GM12865 (cell line): ENCODE measurements around the gene MED10.

Source experiments
- DNase-seq: peaks from one replicate; pipeline ENCODE4 v3.0.0; 2010; ENCODE audit warnings: low read depth
- H3K4me3 ChIP-seq: 2 replicates; pipeline ENCODE4 v1.5.1; 2011; ENCODE audit warnings: mild to moderate bottlenecking, low read depth, low read length, control low read depth
- TF ChIP-seq, protein P1 (sequence below): IDR thresholded peaks from 2 replicates; pipeline ENCODE4 v1.5.1; 2011; ENCODE audit warnings: low read length, control low read depth, low read depth, inconsistent platforms; ENCODE audit not compliant: insufficient read depth; ENCODE audit errors: missing control alignments

MED10 gene

DNA sequence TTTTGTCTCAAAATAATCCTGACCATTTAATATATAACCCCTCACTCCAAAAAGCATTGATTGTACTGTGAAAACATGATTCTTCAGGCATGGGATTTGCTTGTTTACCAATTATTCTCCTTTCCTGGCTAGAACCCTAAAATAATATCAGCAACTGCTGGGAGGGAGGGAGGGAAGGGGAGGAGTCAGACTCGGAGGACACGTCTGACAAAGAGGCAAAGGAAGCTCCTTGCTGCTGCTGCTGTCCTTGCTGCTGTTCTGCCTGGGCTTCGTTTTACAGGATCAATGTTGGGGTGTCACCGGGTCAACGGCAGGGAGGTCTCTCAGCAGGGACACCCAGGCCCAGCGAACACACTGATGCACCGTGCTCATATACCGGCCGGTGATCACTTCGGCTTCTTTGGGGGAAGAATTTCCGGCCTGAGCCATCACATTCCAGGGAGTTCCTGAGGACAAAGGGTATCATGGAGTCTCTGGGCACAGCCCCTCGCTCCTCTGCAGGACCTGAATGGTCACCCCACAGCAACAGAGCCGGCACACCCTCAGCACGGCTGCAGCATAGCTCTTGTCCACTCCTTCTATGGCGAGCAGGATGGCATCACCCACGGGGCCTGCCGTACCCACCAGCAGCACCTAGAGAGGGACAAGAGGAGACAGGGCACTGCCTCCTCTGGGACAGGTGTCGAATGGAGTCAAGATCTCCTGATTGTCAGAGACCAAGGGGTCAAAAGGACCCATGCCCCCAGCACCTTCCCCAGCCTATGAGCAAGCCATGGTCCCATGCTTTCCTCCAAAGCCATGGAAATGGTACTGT is 27.9 kb downstream of the MED10 start:
- H3K4me3 ChIP-seq = no peak overlapping the region
- TF ChIP-seq, protein P1, sequence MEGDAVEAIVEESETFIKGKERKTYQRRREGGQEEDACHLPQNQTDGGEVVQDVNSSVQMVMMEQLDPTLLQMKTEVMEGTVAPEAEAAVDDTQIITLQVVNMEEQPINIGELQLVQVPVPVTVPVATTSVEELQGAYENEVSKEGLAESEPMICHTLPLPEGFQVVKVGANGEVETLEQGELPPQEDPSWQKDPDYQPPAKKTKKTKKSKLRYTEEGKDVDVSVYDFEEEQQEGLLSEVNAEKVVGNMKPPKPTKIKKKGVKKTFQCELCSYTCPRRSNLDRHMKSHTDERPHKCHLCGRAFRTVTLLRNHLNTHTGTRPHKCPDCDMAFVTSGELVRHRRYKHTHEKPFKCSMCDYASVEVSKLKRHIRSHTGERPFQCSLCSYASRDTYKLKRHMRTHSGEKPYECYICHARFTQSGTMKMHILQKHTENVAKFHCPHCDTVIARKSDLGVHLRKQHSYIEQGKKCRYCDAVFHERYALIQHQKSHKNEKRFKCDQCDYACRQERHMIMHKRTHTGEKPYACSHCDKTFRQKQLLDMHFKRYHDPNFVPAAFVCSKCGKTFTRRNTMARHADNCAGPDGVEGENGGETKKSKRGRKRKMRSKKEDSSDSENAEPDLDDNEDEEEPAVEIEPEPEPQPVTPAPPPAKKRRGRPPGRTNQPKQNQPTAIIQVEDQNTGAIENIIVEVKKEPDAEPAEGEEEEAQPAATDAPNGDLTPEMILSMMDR = no peak
- DNase-seq = no peak

DNA sequence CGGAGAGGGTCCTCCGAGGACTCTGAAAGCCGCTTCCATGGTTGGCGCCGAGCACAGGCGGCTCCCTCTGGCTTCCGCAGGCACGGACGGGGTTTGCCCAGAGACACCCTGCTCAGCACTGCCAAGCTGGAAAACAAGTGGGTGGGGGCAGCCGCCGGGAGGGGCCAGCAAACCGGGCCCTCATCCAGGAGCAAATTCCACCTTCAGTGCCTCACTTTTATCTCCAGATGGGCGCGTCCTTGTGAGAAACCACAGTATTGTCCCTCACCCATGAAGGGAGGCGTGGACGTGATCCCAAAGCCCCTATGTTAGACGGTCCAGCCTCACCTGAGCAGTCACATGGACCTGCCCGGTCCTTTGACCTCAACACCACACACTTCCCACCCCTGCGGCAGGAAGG is 29.0 kb downstream of the MED10 start:
- no peak overlapping the region for H3K4me3 ChIP-seq

DNA sequence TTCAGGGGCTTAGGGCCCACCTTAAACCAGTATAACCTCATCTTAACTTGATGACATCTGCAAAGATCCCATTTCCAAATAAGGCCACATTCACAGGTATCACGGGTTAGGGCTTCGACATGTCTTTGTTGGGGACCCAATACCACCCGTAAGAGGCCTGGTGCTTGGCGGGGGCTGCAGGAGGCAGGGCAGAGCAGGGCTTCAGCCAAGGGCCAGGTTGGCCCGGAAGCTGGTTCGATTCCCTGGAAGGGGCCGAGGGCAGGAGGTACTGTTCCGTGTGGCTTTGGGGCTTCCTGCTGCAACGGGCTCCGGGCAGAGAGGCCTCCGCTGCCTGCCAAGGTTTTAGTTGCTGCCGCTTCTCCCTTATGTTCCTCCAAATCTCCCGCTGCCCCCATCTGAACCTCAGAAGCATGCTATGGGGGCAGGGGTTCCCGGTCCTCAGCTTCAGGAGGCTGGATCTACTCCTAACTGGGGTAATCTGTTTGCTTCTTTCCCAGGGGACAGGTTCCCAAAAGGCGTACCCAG is 29.8 kb downstream of the MED10 start:
- TF ChIP-seq, protein P1 = no peak
- no peak for DNase-seq
- no peak overlapping the region for H3K4me3 ChIP-seq

More for the DNA sequence above, 29.0 kb downstream of the MED10 start:
- TF ChIP-seq, protein P1 = no peak
- DNase-seq = no peak

DNA sequence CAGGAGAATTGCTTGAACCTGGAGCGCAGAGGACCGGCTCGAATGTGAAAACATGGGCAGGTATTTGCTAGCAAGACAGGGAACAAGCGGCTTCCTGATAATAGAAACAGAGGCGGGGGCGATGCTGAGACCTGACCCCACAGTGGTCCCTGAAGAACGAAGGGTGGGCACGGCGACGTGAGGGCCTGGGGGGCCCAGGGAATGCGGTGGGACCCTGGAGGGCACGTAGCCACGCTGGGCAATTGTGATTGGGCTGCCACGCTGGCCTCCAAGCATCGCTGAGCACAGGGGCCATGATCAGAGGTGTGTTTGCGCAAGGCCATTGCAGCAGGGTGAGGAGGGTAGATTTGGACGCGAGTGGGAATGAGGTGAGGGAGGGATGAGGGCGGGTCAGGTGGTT is 30.7 kb downstream of the MED10 start:
- DNase-seq = no peak
- TF ChIP-seq, protein P1 = no peak
- no peak overlapping the region for H3K4me3 ChIP-seq

DNA sequence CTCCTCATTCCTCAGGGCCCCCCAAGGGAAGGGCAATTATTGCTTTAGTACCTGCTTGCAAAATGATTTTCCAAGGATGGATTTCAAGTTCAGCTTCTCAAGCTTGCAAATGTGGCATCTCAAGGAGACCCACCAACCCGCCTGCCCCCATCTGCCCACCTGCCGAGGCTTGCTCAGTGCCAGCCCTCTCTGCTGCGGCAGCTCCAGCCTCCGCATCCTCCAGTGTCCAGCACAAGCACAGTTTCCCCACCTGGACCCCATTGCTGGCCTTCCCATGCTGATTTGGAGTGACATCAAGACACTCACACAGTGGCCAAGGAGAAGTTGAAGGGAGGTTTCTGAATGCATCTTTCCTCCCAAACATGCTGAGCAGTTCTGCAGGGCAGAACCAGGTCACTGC is 31.2 kb downstream of the MED10 start:
- no peak overlapping the region for H3K4me3 ChIP-seq
- DNase-seq = no peak
- TF ChIP-seq, protein P1 = no peak

DNA sequence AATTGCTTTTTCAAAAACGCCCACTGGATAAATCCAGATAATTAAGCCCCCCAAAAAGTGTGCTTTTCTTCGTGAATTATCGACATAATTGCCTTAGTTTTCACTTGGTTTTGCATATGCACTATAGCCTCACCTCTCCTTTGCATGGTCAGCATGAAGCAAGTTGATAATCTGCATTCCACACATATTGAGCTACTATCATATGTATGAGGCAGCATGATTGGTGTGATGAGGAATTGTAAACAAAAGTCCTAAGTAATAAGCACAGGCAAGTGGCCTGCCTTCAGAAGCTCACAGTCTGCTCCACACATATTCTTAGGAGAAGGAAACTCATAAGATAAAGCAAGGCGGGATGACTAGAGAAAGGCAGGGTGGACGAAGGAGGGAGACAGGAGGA is 33.8 kb downstream of the MED10 start:
- H3K4me3 ChIP-seq = no peak overlapping the region
- TF ChIP-seq, protein P1 = no peak
- no peak for DNase-seq
